ENCODE measurements around the gene IL1RAPL2.

The IL1RAPL2 gene

GRCh38 chrX:105658136-105658535 is 1092.1 kb downstream of the IL1RAPL2 start:
- Histone ChIP-seq H3K36me3 (ENCODE audit: control insufficient read depth in 2 of 2, insufficient read depth in 1 of 2, low read length in 2 of 2) (no peaks in the 10 kb centered on the region), H3K27ac (ENCODE audit: extremely low read depth, low read depth, low read length) (no peak overlapping the region), H3K4me3 (ENCODE audit: low read depth, low read length) (no peak overlapping the region), H3K4me1 (ENCODE audit: control insufficient read depth, insufficient read depth, low read length) (no peaks in the 10 kb centered on the region), H3K9me3 (ENCODE audit: control insufficient read depth, insufficient read depth, low read depth, low read length) (no peaks in the 10 kb centered on the region)
- ChIA-PET POLR2A (no interaction called here), CTCF (interaction anchor here (0.7 kb wide), 1 partner anchor 33 kb away, joined by 3 read pairs; no protein-coding TSS in a partner anchor)
- no peak for TF ChIP-seq BCL11B (tag by site-specific recombination; IDR thresholded peaks at IDR 0.05; ENCODE audit: low read depth)
- TF ChIP-seq ZNF202 (tag by site-specific recombination; IDR thresholded peaks at IDR 0.05; ENCODE audit: borderline replicate concordance), result no peak
- TF ChIP-seq ZNF266 (tag by site-specific recombination; IDR thresholded peaks at IDR 0.05; ENCODE audit: low read depth), result no peak
- no peak for TF ChIP-seq ZNF677 (tag by site-specific recombination; IDR thresholded peaks at IDR 0.05)
- TF ChIP-seq ZNF140 (tag by site-specific recombination; IDR thresholded peaks at IDR 0.05), result no peak
- TF ChIP-seq ZNF366 (tag by site-specific recombination; conservative IDR thresholded peaks at IDR 0.05), result no peak
- no peak for TF ChIP-seq YY1 (tag by site-specific recombination; IDR thresholded peaks at IDR 0.05)
- TF ChIP-seq ZNF621 (tag by site-specific recombination; IDR thresholded peaks at IDR 0.05), result no peak
- TF ChIP-seq KLF1 (tag by site-specific recombination; IDR thresholded peaks at IDR 0.05), result no peak

- POLR2A ChIA-PET, result no interaction called here
- no peak overlapping the region for H3K27ac ChIP-seq (ENCODE audit: extremely low read depth, low read depth, low read length)
- no peaks in the 10 kb centered on the region for H3K36me3 ChIP-seq (ENCODE audit: control insufficient read depth in 2 of 2, insufficient read depth in 1 of 2, low read length in 2 of 2)
- H3K4me3 ChIP-seq (ENCODE audit: low read depth, low read length), result no peak overlapping the region
- TF ChIP-seq ZNF248 (tag by site-specific recombination; IDR thresholded peaks at IDR 0.05) (no peak), ZFP69B (tag by site-specific recombination; IDR thresholded peaks at IDR 0.05) (no peak), ZNF114 (tag by site-specific recombination; IDR thresholded peaks at IDR 0.05) (no peak), ZNF600 (tag by site-specific recombination; IDR thresholded peaks at IDR 0.05) (no peak), ZBTB11 (tag by site-specific recombination; conservative IDR thresholded peaks at IDR 0.05; ENCODE audit: low read depth) (no peak), GLI2 (tag by site-specific recombination; IDR thresholded peaks at IDR 0.05; ENCODE audit: borderline replicate concordance, low read depth) (no peak), BCL11A (tag by site-specific recombination; IDR thresholded peaks at IDR 0.05; ENCODE audit: low read depth) (no peak), ZNF202 (tag by site-specific recombination; IDR thresholded peaks at IDR 0.05; ENCODE audit: borderline replicate concordance) (no peak), AEBP2 (tag by site-specific recombination; IDR thresholded peaks at IDR 0.05; ENCODE audit: borderline replicate concordance) (no peak), ZNF138 (tag by site-specific recombination; IDR thresholded peaks at IDR 0.05; ENCODE audit: borderline replicate concordance) (no peak), ZNF837 (tag by site-specific recombination; IDR thresholded peaks at IDR 0.05) (no peak)
- TF ChIP-seq, protein P1, sequence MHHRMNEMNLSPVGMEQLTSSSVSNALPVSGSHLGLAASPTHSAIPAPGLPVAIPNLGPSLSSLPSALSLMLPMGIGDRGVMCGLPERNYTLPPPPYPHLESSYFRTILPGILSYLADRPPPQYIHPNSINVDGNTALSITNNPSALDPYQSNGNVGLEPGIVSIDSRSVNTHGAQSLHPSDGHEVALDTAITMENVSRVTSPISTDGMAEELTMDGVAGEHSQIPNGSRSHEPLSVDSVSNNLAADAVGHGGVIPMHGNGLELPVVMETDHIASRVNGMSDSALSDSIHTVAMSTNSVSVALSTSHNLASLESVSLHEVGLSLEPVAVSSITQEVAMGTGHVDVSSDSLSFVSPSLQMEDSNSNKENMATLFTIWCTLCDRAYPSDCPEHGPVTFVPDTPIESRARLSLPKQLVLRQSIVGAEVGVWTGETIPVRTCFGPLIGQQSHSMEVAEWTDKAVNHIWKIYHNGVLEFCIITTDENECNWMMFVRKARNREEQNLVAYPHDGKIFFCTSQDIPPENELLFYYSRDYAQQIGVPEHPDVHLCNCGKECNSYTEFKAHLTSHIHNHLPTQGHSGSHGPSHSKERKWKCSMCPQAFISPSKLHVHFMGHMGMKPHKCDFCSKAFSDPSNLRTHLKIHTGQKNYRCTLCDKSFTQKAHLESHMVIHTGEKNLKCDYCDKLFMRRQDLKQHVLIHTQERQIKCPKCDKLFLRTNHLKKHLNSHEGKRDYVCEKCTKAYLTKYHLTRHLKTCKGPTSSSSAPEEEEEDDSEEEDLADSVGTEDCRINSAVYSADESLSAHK (tag by site-specific recombination; IDR thresholded peaks at IDR 0.05), result no peak
- TF ChIP-seq, protein P2, sequence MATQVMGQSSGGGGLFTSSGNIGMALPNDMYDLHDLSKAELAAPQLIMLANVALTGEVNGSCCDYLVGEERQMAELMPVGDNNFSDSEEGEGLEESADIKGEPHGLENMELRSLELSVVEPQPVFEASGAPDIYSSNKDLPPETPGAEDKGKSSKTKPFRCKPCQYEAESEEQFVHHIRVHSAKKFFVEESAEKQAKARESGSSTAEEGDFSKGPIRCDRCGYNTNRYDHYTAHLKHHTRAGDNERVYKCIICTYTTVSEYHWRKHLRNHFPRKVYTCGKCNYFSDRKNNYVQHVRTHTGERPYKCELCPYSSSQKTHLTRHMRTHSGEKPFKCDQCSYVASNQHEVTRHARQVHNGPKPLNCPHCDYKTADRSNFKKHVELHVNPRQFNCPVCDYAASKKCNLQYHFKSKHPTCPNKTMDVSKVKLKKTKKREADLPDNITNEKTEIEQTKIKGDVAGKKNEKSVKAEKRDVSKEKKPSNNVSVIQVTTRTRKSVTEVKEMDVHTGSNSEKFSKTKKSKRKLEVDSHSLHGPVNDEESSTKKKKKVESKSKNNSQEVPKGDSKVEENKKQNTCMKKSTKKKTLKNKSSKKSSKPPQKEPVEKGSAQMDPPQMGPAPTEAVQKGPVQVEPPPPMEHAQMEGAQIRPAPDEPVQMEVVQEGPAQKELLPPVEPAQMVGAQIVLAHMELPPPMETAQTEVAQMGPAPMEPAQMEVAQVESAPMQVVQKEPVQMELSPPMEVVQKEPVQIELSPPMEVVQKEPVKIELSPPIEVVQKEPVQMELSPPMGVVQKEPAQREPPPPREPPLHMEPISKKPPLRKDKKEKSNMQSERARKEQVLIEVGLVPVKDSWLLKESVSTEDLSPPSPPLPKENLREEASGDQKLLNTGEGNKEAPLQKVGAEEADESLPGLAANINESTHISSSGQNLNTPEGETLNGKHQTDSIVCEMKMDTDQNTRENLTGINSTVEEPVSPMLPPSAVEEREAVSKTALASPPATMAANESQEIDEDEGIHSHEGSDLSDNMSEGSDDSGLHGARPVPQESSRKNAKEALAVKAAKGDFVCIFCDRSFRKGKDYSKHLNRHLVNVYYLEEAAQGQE (tag by site-specific recombination; IDR thresholded peaks at IDR 0.05), result no peak
- no peaks in the 10 kb centered on the region for H3K9me3 ChIP-seq (ENCODE audit: control insufficient read depth, insufficient read depth, low read depth, low read length)
- CTCF ChIA-PET, result interaction anchor here (0.7 kb wide), 1 partner anchor 80 kb away, joined by 3 read pairs; no protein-coding TSS in a partner anchor
- H3K4me1 ChIP-seq (ENCODE audit: control insufficient read depth, insufficient read depth, low read length), result no peaks in the 10 kb centered on the region
These were observed 1096.2 kb downstream of the IL1RAPL2 start for GRCh38 chrX:105662248-105662647.

Data from HEK293 (cell line).